T-cell (primary cell): Measurements from ENCODE around the gene COL18A1. TPM values are rescaled to one million over a fixed set of nuclear protein-coding genes. Genes with fewer than 3 reads are reported as not detected.

ENCODE experiments used
- ATAC-seq, 4 experiments: fragments of 200-7000 bp in 3 of 4; fragments of 150-1000 bp in 1 of 4; cut with Tn5 transposase; replicated peaks in 1 of 4; 1 replicate in 3 of 4; 2 replicates in 1 of 4; pipeline ENCODE4 v1.10.0; 2021; ENCODE audit warnings: moderate library complexity in 3 of 4, mild to moderate bottlenecking in 2 of 4, moderate number of reproducible peaks in 1 of 4
- CTCF ChIA-PET, 2 donors: fragments of 300-600 bp; sonication (Branson Sonifier 250); formaldehyde crosslinking; loops; one replicate each; lab custom pipeline; 2022; ENCODE audit warnings: antibody characterized with exemption in 2 of 2; lab: Charles Lee
- POLR2A ChIA-PET, 2 donors: fragments of 300-600 bp; sonication (Branson Sonifier 250); formaldehyde crosslinking; loops; one replicate each; lab custom pipeline; 2022; ENCODE audit warnings: antibody characterized with exemption in 2 of 2; lab: Charles Lee
- DNase-seq, 35 experiments: peaks; one replicate each; pipeline versions ENCODE4 v3.0.0 to v3.0.0-alpha.2; 2013 to 2023
- H3K27ac ChIP-seq: one replicate; pipeline ENCODE4 v1.5.1; 2013; ENCODE audit warnings: low read length
- H3K27me3 ChIP-seq, 2 experiments: replicated peaks in 1 of 2; 1 replicate in 1 of 2; 2 replicates in 1 of 2; pipeline versions ENCODE4 v1.6.1 to v1.7.0; 2013; ENCODE audit warnings: low read length in 1 of 2, mixed read lengths in 1 of 2; ENCODE audit not compliant: control insufficient read depth in 2 of 2, insufficient read depth in 2 of 2; ENCODE audit errors: extremely low read depth in 1 of 2
- H3K36me3 ChIP-seq, 2 donors: 1 replicate in 1 of 2; 2 replicates in 1 of 2; pipeline versions ENCODE4 v1.6.1 to v1.7.0; 2013; ENCODE audit warnings: low read length in 1 of 2; ENCODE audit not compliant: control insufficient read depth in 2 of 2, insufficient read depth in 1 of 2; ENCODE audit errors: extremely low read depth in 1 of 2
- H3K4me1 ChIP-seq, 2 experiments: 1 replicate in 1 of 2; 2 replicates in 1 of 2; pipeline versions ENCODE4 v1.6.1 to v1.7.0; 2013; ENCODE audit warnings: low read length in 2 of 2, mixed read lengths in 1 of 2; ENCODE audit not compliant: insufficient read depth in 2 of 2, control insufficient read depth in 1 of 2; ENCODE audit errors: extremely low read depth in 1 of 2
- H3K4me3 ChIP-seq, 2 donors: 1 replicate in 1 of 2; 2 replicates in 1 of 2; pipeline versions ENCODE4 v1.5.1 to v1.7.0; 2013; ENCODE audit warnings: mild to moderate bottlenecking in 2 of 2, low read length in 1 of 2, moderate library complexity in 1 of 2; ENCODE audit not compliant: control insufficient read depth in 1 of 2; ENCODE audit errors: extremely low read depth in 1 of 2
- H3K9me3 ChIP-seq: 2 replicates; pipeline ENCODE4 v1.7.0; 2013
- H3K27ac Mint-ChIP-seq, 2 donors: one replicate each; pipeline ENCODE4 v1.8.0; 2020 to 2021; ENCODE audit warnings: mild to moderate bottlenecking in 2 of 2, mixed read lengths in 2 of 2
- H3K27me3 Mint-ChIP-seq, 2 donors: one replicate each; pipeline ENCODE4 v1.8.0; 2021 to 2022; ENCODE audit warnings: mixed read lengths in 2 of 2
- H3K36me3 Mint-ChIP-seq: one replicate; pipeline ENCODE4 v1.8.0; 2021; ENCODE audit warnings: mixed read lengths
- H3K4me1 Mint-ChIP-seq, 3 donors: one replicate each; pipeline ENCODE4 v1.8.0; 2020 to 2022; ENCODE audit warnings: mixed read lengths in 3 of 3, mild to moderate bottlenecking in 1 of 3
- H3K4me3 Mint-ChIP-seq, 3 donors: one replicate each; pipeline ENCODE4 v1.8.0; 2020 to 2022; ENCODE audit warnings: mild to moderate bottlenecking in 3 of 3, mixed read lengths in 3 of 3, moderate library complexity in 3 of 3
- H3K9me3 Mint-ChIP-seq, 3 donors: one replicate each; pipeline ENCODE4 v1.8.0; 2020 to 2022; ENCODE audit warnings: mixed read lengths in 3 of 3
- WGBS: methylation state at CpG from one replicate; pipeline ENCODE4 v1.1.5; 2013; ENCODE audit warnings: missing lambda C conversion rate; ENCODE audit not compliant: insufficient coverage; 5-methylcytosine and 5-hydroxymethylcytosine counted together
- total RNA-seq, 35 experiments: library from RNA in 6 of 35; stranded (reverse) in 6 of 35; fragments of 120-200 nt in 1 of 35; gene quantifications; one replicate each; pipeline versions ENCODE4 v1.2.1 to v1.2.4 and lab custom pipeline; 2013 to 2026

The COL18A1 gene
- total RNA-seq, 5 donors from 2014 or later (not counting 1 experiment from before 2014, with no cell fraction given) = 7.2 to 53.8 (median 10.5) TPM

DNA sequence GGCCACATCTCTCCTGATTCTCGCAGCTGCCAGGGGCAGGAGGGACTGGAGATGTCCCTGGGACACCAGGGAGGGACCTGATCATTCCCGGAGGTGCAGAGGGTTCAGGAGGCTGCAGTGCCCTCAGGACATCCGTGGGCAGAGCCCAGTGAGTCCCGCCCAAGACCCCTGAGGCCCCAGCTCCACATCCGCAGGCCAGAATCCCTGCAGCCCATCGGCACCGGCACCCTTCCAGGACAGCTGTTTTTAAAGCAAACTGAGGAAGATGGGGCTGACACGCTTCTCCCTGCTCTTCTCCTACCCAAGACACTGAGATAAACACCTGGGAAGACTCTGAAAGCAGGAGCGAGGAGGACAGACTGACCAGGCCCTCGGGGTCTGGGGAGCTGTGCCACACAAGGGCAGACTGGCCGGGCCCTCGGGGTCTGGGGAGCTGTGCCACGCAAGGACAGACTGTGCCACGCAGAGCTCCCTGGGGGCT, 111.7 kb downstream of the COL18A1 start:
- POLR2A ChIA-PET = no interaction called here
- 93% methylated on average over 12 of the region's 14 CpGs for WGBS

DNA sequence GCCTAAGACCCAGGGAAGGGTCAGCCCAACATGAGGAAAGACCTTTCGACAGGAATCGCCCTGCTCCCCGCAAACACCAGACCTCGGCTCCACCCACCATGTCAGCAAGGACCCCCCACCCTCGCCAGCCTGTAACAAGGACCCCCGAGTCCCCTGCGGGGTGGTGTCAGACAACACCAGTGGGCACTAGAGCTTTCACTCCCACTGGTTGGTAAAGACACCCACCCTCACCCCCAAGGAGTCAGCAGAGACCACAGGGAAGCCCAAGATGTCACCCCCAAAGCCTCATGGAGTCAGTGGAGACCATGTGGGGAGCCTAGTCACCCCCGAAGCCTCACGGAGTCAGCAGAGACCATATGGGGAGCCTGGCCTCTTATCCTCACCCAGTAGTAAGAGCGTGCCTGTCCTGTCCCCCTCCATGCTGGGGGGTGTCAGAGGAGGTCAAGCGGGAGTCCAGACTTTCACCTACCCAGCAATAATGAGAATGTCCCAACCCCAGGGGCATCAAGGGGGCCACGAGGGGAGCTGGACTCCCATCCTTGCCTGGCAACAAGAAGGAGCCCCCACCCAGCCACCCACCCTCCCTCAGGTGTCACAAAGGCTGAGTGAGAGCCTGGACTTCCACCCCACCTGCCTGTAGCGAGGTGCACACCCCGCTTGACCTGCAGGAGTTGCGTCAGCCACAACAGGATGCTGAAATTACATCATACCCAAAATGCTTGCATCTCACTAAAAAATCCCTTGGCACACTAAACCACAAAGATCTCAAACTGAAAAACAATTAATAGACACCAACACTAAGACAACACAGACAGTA, 112.5 kb downstream of the COL18A1 start:
- Mint-ChIP-seq H3K36me3 (peaks cover 52% of the 10 kb centered on the region), H3K9me3 (peaks cover 21 to 40% (median 29%) of the 10 kb centered on the region in 3 donors), H3K4me1 (peaks cover 0 to 11% (median 6%) of the 10 kb centered on the region in 3 donors), H3K27ac (peak overlapping the region in 1 of 2 donors; percentile 64), H3K27me3 (no peaks in the 10 kb centered on the region), H3K4me3 (no peak overlapping the region)
- Histone ChIP-seq H3K36me3 (peaks cover 11% of the 10 kb centered on the region in 2 donors), H3K9me3 (peaks cover 14% of the 10 kb centered on the region), H3K4me3 (no peak overlapping the region), H3K27me3 (no peaks in the 10 kb centered on the region), H3K4me1 (peaks cover 0 to 3% of the 10 kb centered on the region in 2 experiments), H3K27ac (no peak overlapping the region)
- WGBS = 39% methylated on average over 4 of the region's 15 CpGs
- CTCF ChIA-PET = no interaction called here
- POLR2A ChIA-PET = no interaction called here
- DNase-seq (peak in 1 of 35 experiments; percentile 22), ATAC-seq (no peak)

More for the DNA sequence above, 111.7 kb downstream of the COL18A1 start:
- H3K9me3 ChIP-seq = peaks cover 14% of the 10 kb centered on the region
- ATAC-seq (no peak), DNase-seq (no peak)
- H3K27ac Mint-ChIP-seq = no peak overlapping the region
- H3K4me1 Mint-ChIP-seq = peaks cover 0 to 11% (median 6%) of the 10 kb centered on the region in 3 donors
- CTCF ChIA-PET = no interaction called here
- H3K9me3 Mint-ChIP-seq = peaks cover 21 to 38% (median 29%) of the 10 kb centered on the region in 3 donors
- peaks cover 45% of the 10 kb centered on the region for H3K36me3 Mint-ChIP-seq
- H3K27me3 ChIP-seq = no peaks in the 10 kb centered on the region
- no peak overlapping the region for H3K4me3 ChIP-seq
- peaks cover 0 to 3% of the 10 kb centered on the region in 2 experiments for H3K4me1 ChIP-seq
- H3K27ac ChIP-seq = no peak overlapping the region
- no peaks in the 10 kb centered on the region for H3K27me3 Mint-ChIP-seq
- H3K4me3 Mint-ChIP-seq = no peak overlapping the region
- peaks cover 11 to 16% of the 10 kb centered on the region in 2 donors for H3K36me3 ChIP-seq

DNA sequence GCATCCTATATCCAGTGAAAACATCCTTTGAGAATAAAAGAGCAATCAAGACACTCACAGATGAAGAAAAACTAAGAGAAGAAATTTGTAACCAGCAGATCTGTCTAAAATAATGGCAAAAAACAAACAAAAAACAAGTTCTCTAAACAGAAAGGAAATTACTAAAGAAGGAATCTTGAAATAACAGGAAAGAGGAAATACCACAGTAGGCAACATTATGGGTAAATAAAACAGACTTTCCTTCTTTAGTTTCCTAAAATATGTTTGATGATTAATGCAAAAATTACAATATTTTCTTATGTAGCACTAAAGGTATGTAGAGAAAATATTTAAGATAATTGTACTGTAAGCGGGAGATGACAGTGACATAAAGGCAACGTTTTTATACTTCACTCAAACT, 113.8 kb downstream of the COL18A1 start:
- ChIA-PET POLR2A (no interaction called here), CTCF (interaction anchor here in 1 of 2 donors (0.6 kb wide), 1 partner anchor 19 kb away, joined by 5 read pairs; no protein-coding TSS in a partner anchor)
- Histone ChIP-seq H3K4me3 (no peak overlapping the region), H3K4me1 (peaks cover 0 to 3% of the 10 kb centered on the region in 2 experiments), H3K36me3 (peaks cover 5 to 21% of the 10 kb centered on the region in 2 donors), H3K27me3 (no peaks in the 10 kb centered on the region), H3K27ac (no peak overlapping the region), H3K9me3 (peaks cover 14% of the 10 kb centered on the region)
- WGBS = no CpG with 5 or more reads among the region's 2 CpGs
- Mint-ChIP-seq H3K27ac (no peak overlapping the region), H3K9me3 (peaks cover 21 to 40% (median 29%) of the 10 kb centered on the region in 3 donors), H3K27me3 (no peaks in the 10 kb centered on the region), H3K4me1 (peaks cover 0 to 10% (median 6%) of the 10 kb centered on the region in 3 donors), H3K36me3 (peaks cover 55% of the 10 kb centered on the region), H3K4me3 (no peak overlapping the region)
- DNase-seq (no peak), ATAC-seq (no peak)

DNA sequence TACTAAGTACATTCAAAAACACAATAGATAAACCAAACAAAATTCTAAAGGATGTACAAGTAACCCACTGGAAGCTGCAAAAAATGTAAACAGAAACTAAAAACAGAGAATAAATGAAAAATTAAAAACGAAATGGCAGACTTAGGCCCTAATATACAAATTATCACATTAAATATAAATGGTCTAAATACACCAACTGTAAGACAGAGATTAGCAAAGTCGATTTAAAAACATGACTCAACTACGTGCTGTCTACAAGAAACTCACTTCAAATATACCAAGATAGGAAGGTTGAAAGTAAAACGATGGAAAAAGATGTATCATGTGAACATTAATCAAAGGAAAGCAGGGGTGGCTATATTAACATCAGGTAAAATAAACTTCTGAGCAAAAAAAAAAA, 114.2 kb downstream of the COL18A1 start:
- ChIA-PET CTCF (no interaction called here), POLR2A (no interaction called here)
- Mint-ChIP-seq H3K4me1 (peaks cover 0 to 9% (median 6%) of the 10 kb centered on the region in 3 donors), H3K36me3 (peaks cover 55% of the 10 kb centered on the region), H3K4me3 (no peak overlapping the region), H3K27me3 (no peaks in the 10 kb centered on the region), H3K27ac (no peak overlapping the region), H3K9me3 (peaks cover 21 to 40% (median 29%) of the 10 kb centered on the region in 3 donors)
- no peak overlapping the region for H3K4me3 ChIP-seq
- H3K36me3 ChIP-seq = peaks cover 4 to 21% of the 10 kb centered on the region in 2 donors
- peaks cover 14% of the 10 kb centered on the region for H3K9me3 ChIP-seq
- no peak overlapping the region for H3K27ac ChIP-seq
- H3K27me3 ChIP-seq = no peaks in the 10 kb centered on the region
- DNase-seq (no peak), ATAC-seq (no peak)
- peaks cover 0 to 3% of the 10 kb centered on the region in 2 experiments for H3K4me1 ChIP-seq
- WGBS = no CpG with 5 or more reads among the region's 4 CpGs

DNA sequence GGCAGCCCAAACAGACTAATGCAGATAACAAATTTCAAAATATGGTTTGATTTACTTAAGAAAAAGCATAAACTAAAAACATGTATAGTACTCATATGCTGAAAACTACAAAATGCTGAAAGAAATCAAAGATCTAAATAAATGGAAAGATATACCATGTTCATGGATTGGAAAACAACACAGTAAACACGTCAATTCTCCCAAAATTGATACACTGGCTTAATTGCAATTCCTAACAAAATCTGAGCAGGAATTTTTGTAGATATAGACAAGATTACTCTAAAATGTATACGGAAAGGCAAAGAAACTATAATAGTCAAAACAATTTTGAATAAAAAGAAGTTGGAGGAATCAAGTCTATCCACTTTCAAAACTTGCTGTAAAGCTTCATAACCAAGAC, 116.3 kb downstream of the COL18A1 start:
- peak overlapping the region in 1 of 2 donors; percentile 31 for H3K27ac Mint-ChIP-seq
- DNase-seq (no peak), ATAC-seq (no peak)
- H3K4me3 ChIP-seq = no peak overlapping the region
- CTCF ChIA-PET = no interaction called here
- WGBS = no CpG with 5 or more reads among the region's 2 CpGs
- H3K27me3 ChIP-seq = no peaks in the 10 kb centered on the region
- no peak overlapping the region for H3K4me3 Mint-ChIP-seq
- no peak overlapping the region for H3K27ac ChIP-seq
- H3K4me1 ChIP-seq = peaks cover 0 to 3% of the 10 kb centered on the region in 2 experiments
- no peaks in the 10 kb centered on the region for H3K27me3 Mint-ChIP-seq
- H3K9me3 Mint-ChIP-seq = peaks cover 21 to 40% (median 29%) of the 10 kb centered on the region in 3 donors
- POLR2A ChIA-PET = no interaction called here
- peaks cover 0 to 9% (median 6%) of the 10 kb centered on the region in 3 donors for H3K4me1 Mint-ChIP-seq
- peaks cover 2 to 26% of the 10 kb centered on the region in 2 donors for H3K36me3 ChIP-seq
- peaks cover 55% of the 10 kb centered on the region for H3K36me3 Mint-ChIP-seq
- peaks cover 14% of the 10 kb centered on the region for H3K9me3 ChIP-seq

DNA sequence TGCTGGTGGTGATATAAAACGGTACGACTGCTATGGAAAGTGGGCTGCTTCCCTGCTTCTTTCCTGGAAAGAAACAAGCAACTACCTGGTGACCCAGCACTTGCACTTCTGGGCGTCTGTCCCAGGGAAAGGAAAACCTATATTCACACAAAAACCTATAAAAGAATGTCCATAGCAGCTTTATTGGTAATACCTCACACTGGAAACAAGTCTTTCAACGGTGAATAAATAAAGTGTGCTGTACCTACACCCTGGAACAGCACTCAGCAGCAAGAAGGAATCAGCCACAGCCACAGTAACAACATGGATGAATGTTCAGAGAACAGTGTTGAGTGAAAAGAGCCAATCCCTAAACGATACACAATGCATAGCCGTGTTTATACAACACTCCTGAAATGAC, 117.4 kb downstream of the COL18A1 start:
- no peak overlapping the region for H3K4me3 ChIP-seq
- H3K36me3 ChIP-seq = peaks cover 2 to 19% of the 10 kb centered on the region in 2 donors
- Mint-ChIP-seq H3K4me3 (no peak overlapping the region), H3K27ac (no peak overlapping the region), H3K4me1 (peaks cover 0 to 7% (median 4%) of the 10 kb centered on the region in 3 donors), H3K9me3 (peaks cover 21 to 40% (median 29%) of the 10 kb centered on the region in 3 donors), H3K27me3 (no peaks in the 10 kb centered on the region), H3K36me3 (peaks cover 57% of the 10 kb centered on the region)
- POLR2A ChIA-PET = no interaction called here
- H3K9me3 ChIP-seq = peaks cover 14% of the 10 kb centered on the region
- WGBS = 96% methylated on average over 3 of the region's 6 CpGs
- peaks cover 0 to 3% of the 10 kb centered on the region in 2 experiments for H3K4me1 ChIP-seq
- CTCF ChIA-PET = no interaction called here
- ATAC-seq = no peak
- DNase-seq = no peak
- H3K27ac ChIP-seq = no peak overlapping the region
- no peaks in the 10 kb centered on the region for H3K27me3 ChIP-seq
